ENCODE measurements around the gene RBM28. TPM values are rescaled to one million over a fixed set of nuclear protein-coding genes. Genes with fewer than 3 reads are reported as not detected.

RBM28 gene
- total RNA-seq, 1 donor from 2014 or later = 22.1 TPM

- no peak for DNase-seq (ENCODE audit: low read depth)
- no peak overlapping the region for H3K4me3 ChIP-seq (ENCODE audit: low read depth, low read length)
- TF ChIP-seq, protein P1, sequence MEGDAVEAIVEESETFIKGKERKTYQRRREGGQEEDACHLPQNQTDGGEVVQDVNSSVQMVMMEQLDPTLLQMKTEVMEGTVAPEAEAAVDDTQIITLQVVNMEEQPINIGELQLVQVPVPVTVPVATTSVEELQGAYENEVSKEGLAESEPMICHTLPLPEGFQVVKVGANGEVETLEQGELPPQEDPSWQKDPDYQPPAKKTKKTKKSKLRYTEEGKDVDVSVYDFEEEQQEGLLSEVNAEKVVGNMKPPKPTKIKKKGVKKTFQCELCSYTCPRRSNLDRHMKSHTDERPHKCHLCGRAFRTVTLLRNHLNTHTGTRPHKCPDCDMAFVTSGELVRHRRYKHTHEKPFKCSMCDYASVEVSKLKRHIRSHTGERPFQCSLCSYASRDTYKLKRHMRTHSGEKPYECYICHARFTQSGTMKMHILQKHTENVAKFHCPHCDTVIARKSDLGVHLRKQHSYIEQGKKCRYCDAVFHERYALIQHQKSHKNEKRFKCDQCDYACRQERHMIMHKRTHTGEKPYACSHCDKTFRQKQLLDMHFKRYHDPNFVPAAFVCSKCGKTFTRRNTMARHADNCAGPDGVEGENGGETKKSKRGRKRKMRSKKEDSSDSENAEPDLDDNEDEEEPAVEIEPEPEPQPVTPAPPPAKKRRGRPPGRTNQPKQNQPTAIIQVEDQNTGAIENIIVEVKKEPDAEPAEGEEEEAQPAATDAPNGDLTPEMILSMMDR (conservative IDR thresholded peaks at IDR 0.05; ENCODE audit: low read depth, low read length) = no peak
Observed at GRCh38 chr7:128265156-128265905, 78.4 kb downstream of the RBM28 start.

DNA sequence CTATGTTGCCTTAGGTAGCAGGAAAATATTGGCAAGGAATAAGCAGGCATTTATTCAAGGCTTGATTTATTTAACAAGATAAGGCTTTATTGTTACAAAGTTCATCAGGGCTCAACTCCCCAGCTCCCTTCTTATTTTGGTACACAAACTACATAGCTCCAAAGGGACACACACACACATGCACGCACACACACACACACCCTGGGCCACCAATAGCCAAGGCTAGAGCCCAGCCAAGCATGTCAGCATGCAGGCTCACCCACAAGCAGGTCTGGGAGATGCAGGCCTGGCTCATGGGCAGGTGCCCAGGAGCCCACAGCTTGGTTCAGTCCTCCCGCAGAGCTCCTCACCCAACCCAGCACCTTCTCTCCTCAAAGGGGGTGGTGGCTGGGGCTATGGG is 79.2 kb downstream of the RBM28 start:
- DNase-seq (ENCODE audit: low read depth) = no peak

GRCh38 chr7:128263420-128263819 is 80.3 kb downstream of the RBM28 start:
- H3K4me3 ChIP-seq (ENCODE audit: low read depth, low read length) = no peak overlapping the region
- no peak for DNase-seq (ENCODE audit: low read depth)
- TF ChIP-seq, protein P1 (conservative IDR thresholded peaks at IDR 0.05; ENCODE audit: low read depth, low read length) = no peak

More for the DNA sequence above, 79.2 kb downstream of the RBM28 start:
- H3K4me3 ChIP-seq (ENCODE audit: low read depth, low read length) = no peak overlapping the region
- TF ChIP-seq, protein P1 (conservative IDR thresholded peaks at IDR 0.05; ENCODE audit: low read depth, low read length) = no peak

- no peak for DNase-seq (ENCODE audit: low read depth)
- TF ChIP-seq, protein P1 (conservative IDR thresholded peaks at IDR 0.05; ENCODE audit: low read depth, low read length) = no peak
- no peak overlapping the region for H3K4me3 ChIP-seq (ENCODE audit: low read depth, low read length)
Observed at GRCh38 chr7:128262273-128263028, 81.3 kb downstream of the RBM28 start.

- DNase-seq (ENCODE audit: low read depth) = no peak
- no peak overlapping the region for H3K4me3 ChIP-seq (ENCODE audit: low read depth, low read length)
- TF ChIP-seq, protein P1 (conservative IDR thresholded peaks at IDR 0.05; ENCODE audit: low read depth, low read length) = no peak
Observed at GRCh38 chr7:128260069-128260795, 83.5 kb downstream of the RBM28 start.

DNA sequence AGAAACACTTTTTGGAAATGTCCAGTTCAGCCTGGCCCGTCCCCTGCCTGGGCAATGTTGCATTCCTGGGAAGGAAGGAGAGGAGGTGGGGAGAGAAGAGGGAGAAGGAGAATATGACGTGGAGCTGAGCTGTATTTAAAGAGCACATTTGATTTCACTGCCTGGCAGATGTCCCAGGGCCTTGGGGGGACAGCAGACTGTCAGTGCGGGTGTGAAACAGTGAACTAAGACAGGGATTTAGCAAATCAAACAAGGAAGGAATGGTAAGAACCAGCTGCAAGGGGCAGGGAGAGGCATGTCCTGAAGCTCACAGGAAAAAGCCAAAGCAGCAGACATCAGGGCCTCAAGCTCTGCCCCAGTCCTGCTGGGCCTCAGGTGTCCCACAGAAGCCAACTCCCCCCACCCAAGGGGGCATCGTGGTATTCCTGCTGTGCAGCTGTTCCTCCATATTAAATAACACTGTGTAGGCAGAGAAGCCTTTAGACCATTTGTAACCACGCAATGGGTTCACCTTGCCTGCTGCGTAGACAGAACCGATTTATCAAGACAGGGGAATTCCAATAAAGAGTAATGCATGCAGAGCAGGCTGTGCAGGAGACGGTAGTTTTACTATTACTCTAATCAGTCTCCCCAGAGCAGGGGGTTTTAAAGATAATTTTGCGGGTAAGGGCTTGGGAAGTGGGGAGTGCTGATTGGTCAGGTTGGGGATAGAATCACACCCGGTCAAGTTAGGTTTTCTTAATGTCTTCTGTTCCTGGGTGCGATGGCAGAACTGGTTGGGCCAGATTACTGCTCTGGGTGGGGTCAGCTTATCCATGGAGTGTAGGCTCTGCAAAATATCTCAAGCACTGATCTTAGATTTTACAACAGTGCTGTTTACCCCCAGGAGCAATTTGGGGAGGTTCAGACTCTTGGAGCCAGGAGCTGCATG is 84.3 kb downstream of the RBM28 start:
- TF ChIP-seq, protein P1 (conservative IDR thresholded peaks at IDR 0.05; ENCODE audit: low read depth, low read length) = no peak
- no peak overlapping the region for H3K4me3 ChIP-seq (ENCODE audit: low read depth, low read length)
- DNase-seq (ENCODE audit: low read depth) = no peak

Data from epithelial cell of proximal tubule (primary cell).